ENCODE data around the gene PREPL. TPM values are rescaled to one million over a fixed set of nuclear protein-coding genes. Genes with fewer than 3 reads are reported as not detected.

PREPL gene
- total RNA-seq, 6 experiments from 2014 or later = 13.6 to 20.8 (median 19.6) TPM

DNA sequence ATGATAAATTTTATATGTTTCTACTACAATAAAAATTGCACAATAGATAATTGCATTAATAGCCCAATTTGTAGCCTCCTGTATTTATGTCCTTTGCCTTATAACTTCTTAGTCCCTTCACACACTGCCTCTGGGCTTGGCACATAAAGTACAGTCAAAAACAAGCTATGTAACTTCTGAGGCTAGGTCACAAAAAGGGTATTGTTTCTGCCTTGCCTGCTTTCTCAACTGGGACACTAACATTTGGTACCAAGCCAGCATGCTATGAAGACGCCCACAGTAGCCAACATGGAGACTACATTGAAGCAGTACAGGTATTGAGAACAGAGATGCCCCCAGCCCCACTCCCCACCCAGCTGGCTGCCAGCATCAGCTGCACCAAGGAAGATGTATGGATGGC is 91.5 kb downstream of the PREPL start:
- TF ChIP-seq CTCF (IDR thresholded peaks at IDR 0.05) (no peak), POLR2A (IDR thresholded peaks at IDR 0.05) (no peak)
- no peaks in the 10 kb centered on the region for H3K27me3 ChIP-seq
- no peaks in the 10 kb centered on the region for H3K36me3 ChIP-seq
- 78% methylated on average over 1 of the region's 1 CpG for WGBS (ENCODE audit: insufficient coverage, low coverage, low lambda C conversion rate, missing lambda C conversion rate)
- ATAC-seq (no peak), DNase-seq (no peak)
- H3K27ac ChIP-seq = no peak overlapping the region
- H3K4me3 ChIP-seq = no peak overlapping the region
- H3K9me3 ChIP-seq = no peaks in the 10 kb centered on the region
- no peaks in the 10 kb centered on the region for H3K4me1 ChIP-seq
- intact Hi-C loops (cut with DNase I) = no loop called here

GRCh38 chr2:44267796-44268648 is 93.3 kb downstream of the PREPL start:
- H3K36me3 ChIP-seq = no peaks in the 10 kb centered on the region
- TF ChIP-seq POLR2A (IDR thresholded peaks at IDR 0.05) (no peak), CTCF (IDR thresholded peaks at IDR 0.05) (no peak)
- intact Hi-C loops (cut with DNase I) = no loop called here
- no peaks in the 10 kb centered on the region for H3K27me3 ChIP-seq
- WGBS (ENCODE audit: insufficient coverage, low coverage, low lambda C conversion rate, missing lambda C conversion rate) = 80% methylated on average over 7 of the region's 7 CpGs
- no peaks in the 10 kb centered on the region for H3K9me3 ChIP-seq
- no peak for ATAC-seq
- H3K4me3 ChIP-seq = no peak overlapping the region
- DNase-seq = no peak
- no peak overlapping the region for H3K27ac ChIP-seq
- H3K4me1 ChIP-seq = no peaks in the 10 kb centered on the region

Other genes with a start within 250 kb of the PREPL start
- 10 to 100 TPM; 20.4 to 43.3 (median 27.8) TPM for gene PPM1B, start 192.6 kb downstream of the PREPL start, total RNA-seq
- gene SLC3A1, start 86.0 kb downstream of the PREPL start, total RNA-seq = 10 to 100 TPM in 3 of 6 experiments, 1 to 10 TPM in 2, under 1 TPM in 1; 0.89 to 58.2 (median 15.3) TPM
- 1 to 10 TPM; 2.0 to 7.4 (median 5.2) TPM for gene CAMKMT, start 453 bp upstream of the PREPL start, total RNA-seq

Measured in right lobe of liver (tissue), 6 donors.